BLaER1 treated with 17β-estradiol and CSF1 and Interleukin-3, amounts not matched to agents 10 nM and 100 nM (cell line): ENCODE results near the gene NYNRIN.
"Not testable (repeated sequence)": the region's sequence is repeated elsewhere in the genome, so short reads cannot be mapped to it uniquely, and the experiment has no call there.

Experiments used
- H3K27ac ChIP-seq, 11 experiments: shearing (Covaris generic); formaldehyde crosslinking; 2 replicates each; pipeline ENCODE4 v1.8.1; 2022
- H3K27me3 ChIP-seq, 11 experiments: shearing (Covaris generic); formaldehyde crosslinking; 2 replicates each; pipeline ENCODE4 v1.8.1; 2022
- H3K36me3 ChIP-seq, 11 experiments: shearing (Covaris generic); formaldehyde crosslinking; 2 replicates each; pipeline ENCODE4 v1.8.1; 2022
- H3K4me1 ChIP-seq, 10 experiments: shearing (Covaris generic); formaldehyde crosslinking; 2 replicates each; pipeline ENCODE4 v1.8.1; 2022
- H3K4me2 ChIP-seq, 11 experiments: shearing (Covaris generic); formaldehyde crosslinking; 2 replicates each; pipeline ENCODE4 v1.8.1; 2022
- H3K4me3 ChIP-seq, 10 experiments: shearing (Covaris generic); formaldehyde crosslinking; 2 replicates each; pipeline ENCODE4 v1.8.1; 2022
- H3K9ac ChIP-seq, 11 experiments: shearing (Covaris generic); formaldehyde crosslinking; 2 replicates each; pipeline ENCODE4 v1.8.1; 2022
- H3K9me3 ChIP-seq, 11 experiments: shearing (Covaris generic); formaldehyde crosslinking; replicated peaks in 1 of 11; 2 replicates each; pipeline ENCODE4 v1.8.1; 2022
- H4K20me1 ChIP-seq, 11 experiments: shearing (Covaris generic); formaldehyde crosslinking; 2 replicates each; pipeline ENCODE4 v1.8.1; 2022
- Cebpa-rat ChIP-seq, 11 experiments: shearing (Covaris generic); IDR thresholded peaks; 2 replicates each; pipeline ENCODE4 v1.8.1; 2022

NYNRIN gene

DNA sequence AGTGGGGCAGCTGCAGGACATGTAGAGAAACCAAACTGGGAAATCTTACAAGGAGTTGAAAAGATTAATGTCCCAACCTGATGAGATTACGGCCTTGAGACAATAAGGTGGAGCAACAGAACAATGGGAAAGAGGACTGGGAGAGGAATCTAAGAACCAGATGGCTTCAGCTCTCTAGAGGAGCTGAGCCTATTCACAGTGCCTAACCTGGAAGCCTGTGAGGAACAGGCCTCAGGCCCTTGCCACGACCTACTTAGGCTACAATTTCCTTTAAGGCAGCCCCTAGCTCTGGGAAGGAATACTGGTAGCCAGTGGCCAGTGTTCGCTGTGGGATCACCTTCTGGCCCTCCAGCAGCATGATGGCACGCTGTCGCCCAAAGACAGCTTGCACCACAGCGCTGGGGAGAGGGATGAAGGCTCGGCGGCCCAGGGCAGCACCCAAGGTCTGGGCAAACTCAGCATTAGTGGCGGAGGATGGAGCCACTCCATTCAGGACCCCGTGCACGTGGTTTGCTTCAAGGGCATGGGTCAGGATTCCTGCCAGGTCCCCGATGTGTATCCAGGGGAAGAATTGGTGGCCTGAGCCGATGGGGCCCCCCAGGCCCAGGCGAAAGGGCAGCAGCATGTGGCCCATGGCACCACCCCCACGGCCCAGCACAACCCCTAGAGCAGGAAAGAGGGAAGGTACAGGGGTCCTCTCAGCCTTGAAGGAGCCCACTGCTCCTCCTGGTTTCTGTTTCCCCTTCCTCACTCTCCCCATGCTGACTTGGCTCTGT, 41.2 kb downstream of the NYNRIN start:
- peaks cover 67 to 83% (median 80%) of the 10 kb centered on the region in 10 experiments for H3K4me1 ChIP-seq
- peak overlapping the region in 7 of 11 experiments; percentile 14 to 97 (median 23); a peak in 10 of 22 replicates for H3K27ac ChIP-seq
- H3K9me3 ChIP-seq = peaks cover 2 to 11% (median 10%) of the 10 kb centered on the region in 11 experiments; a peak in 21 of 22 replicates
- peaks cover 33 to 64% (median 48%) of the 10 kb centered on the region in 11 experiments for H3K36me3 ChIP-seq
- peak overlapping the region in 5 of 11 experiments; percentile 15 to 96 (median 31); a peak in 7 of 22 replicates for H3K9ac ChIP-seq
- H3K4me3 ChIP-seq = peak overlapping the region in 2 of 10 experiments; percentile 7 to 84; a peak in 3 of 20 replicates
- no peak for TF ChIP-seq Cebpa-rat (IDR thresholded peaks at IDR 0.05)
- peaks cover 0 to 41% (median 7%) of the 10 kb centered on the region in 11 experiments; a peak in 7 of 22 replicates for H4K20me1 ChIP-seq
- H3K4me2 ChIP-seq = peak overlapping the region; percentile 91 to 99 (median 96)
- H3K27me3 ChIP-seq = no peaks in the 10 kb centered on the region

- peak overlapping the region in 9 of 10 experiments; percentile 70 to 85 (median 75); a peak in 14 of 20 replicates for H3K4me3 ChIP-seq
- peaks cover 0 to 33% (median 7%) of the 10 kb centered on the region in 11 experiments; a peak in 7 of 22 replicates for H4K20me1 ChIP-seq
- no peaks in the 10 kb centered on the region for H3K27me3 ChIP-seq
- peak overlapping the region in 6 of 11 experiments; percentile 56 to 97 (median 94); a peak in 11 of 22 replicates for H3K27ac ChIP-seq
- H3K36me3 ChIP-seq = peaks cover 33 to 64% (median 48%) of the 10 kb centered on the region in 11 experiments
- peaks cover 10 to 18% (median 18%) of the 10 kb centered on the region in 11 experiments for H3K9me3 ChIP-seq
- peak overlapping the region; percentile 91 to 99 (median 96) for H3K4me2 ChIP-seq
- no peak for TF ChIP-seq Cebpa-rat (IDR thresholded peaks at IDR 0.05)
- H3K9ac ChIP-seq = peak overlapping the region in 10 of 11 experiments; percentile 88 to 97 (median 92); a peak in 17 of 22 replicates
- H3K4me1 ChIP-seq = peaks cover 60 to 82% (median 77%) of the 10 kb centered on the region in 10 experiments
These were observed 42.0 kb downstream of the NYNRIN start for GRCh38 chr14:24440606-24441399.

DNA sequence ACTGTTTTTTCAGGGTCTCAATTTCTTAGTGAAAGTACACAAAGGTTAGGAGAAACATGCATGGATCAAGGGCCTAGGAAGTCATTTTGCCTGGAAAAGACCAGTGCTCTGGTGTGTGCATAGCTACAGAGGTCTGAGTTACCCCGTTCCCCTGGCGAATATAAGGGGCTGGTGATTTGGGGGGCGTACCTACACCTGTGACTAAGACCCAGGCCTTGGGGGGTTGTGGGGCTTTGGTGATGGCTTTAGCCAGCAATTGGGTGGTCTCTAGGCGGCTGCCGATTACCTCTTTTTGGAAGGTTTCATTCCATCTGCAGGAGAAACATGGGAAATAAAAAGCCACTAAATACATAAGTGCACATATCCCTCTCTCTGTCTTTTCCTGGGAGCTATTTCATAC, 42.7 kb downstream of the NYNRIN start:
- Histone ChIP-seq H4K20me1 (peaks cover 0 to 27% (median 7%) of the 10 kb centered on the region in 11 experiments; a peak in 7 of 22 replicates), H3K9ac (peak overlapping the region; percentile 88 to 97 (median 91); a peak in 21 of 22 replicates), H3K4me3 (peak overlapping the region; percentile 70 to 85 (median 74)), H3K36me3 (peaks cover 33 to 58% (median 43%) of the 10 kb centered on the region in 11 experiments), H3K4me1 (peaks cover 53 to 76% (median 70%) of the 10 kb centered on the region in 10 experiments), H3K4me2 (peak overlapping the region; percentile 91 to 99 (median 96)), H3K27me3 (no peaks in the 10 kb centered on the region), H3K27ac (peak overlapping the region; percentile 88 to 99 (median 95); a peak in 20 of 22 replicates), H3K9me3 (peaks cover 17 to 25% (median 21%) of the 10 kb centered on the region in 11 experiments)
- TF ChIP-seq Cebpa-rat (IDR thresholded peaks at IDR 0.05) = no peak

- H3K27ac ChIP-seq = peak overlapping the region; percentile 88 to 99 (median 95); a peak in 21 of 22 replicates
- H3K36me3 ChIP-seq = peaks cover 33 to 57% (median 42%) of the 10 kb centered on the region in 11 experiments
- peaks cover 0 to 26% (median 7%) of the 10 kb centered on the region in 11 experiments; a peak in 7 of 22 replicates for H4K20me1 ChIP-seq
- peaks cover 49 to 72% (median 66%) of the 10 kb centered on the region in 10 experiments for H3K4me1 ChIP-seq
- peaks cover 19 to 29% (median 22%) of the 10 kb centered on the region in 11 experiments for H3K9me3 ChIP-seq
- peak overlapping the region; percentile 91 to 99 (median 96) for H3K4me2 ChIP-seq
- H3K4me3 ChIP-seq = peak overlapping the region; percentile 70 to 85 (median 74)
- H3K9ac ChIP-seq = peak overlapping the region; percentile 88 to 97 (median 91); a peak in 21 of 22 replicates
- no peaks in the 10 kb centered on the region for H3K27me3 ChIP-seq
- no peak for TF ChIP-seq Cebpa-rat (IDR thresholded peaks at IDR 0.05)
These were observed 43.1 kb downstream of the NYNRIN start for GRCh38 chr14:24441904-24442239.

- H3K27me3 ChIP-seq = no peaks in the 10 kb centered on the region
These were observed 43.6 kb downstream of the NYNRIN start, which contains the start of gene SDR39U1 for GRCh38 chr14:24442240-24443052. TSS of gene SDR39U1 (minus strand) at chr14:24442776. CDS start at chr14:24442769, 7 bp downstream.

DNA sequence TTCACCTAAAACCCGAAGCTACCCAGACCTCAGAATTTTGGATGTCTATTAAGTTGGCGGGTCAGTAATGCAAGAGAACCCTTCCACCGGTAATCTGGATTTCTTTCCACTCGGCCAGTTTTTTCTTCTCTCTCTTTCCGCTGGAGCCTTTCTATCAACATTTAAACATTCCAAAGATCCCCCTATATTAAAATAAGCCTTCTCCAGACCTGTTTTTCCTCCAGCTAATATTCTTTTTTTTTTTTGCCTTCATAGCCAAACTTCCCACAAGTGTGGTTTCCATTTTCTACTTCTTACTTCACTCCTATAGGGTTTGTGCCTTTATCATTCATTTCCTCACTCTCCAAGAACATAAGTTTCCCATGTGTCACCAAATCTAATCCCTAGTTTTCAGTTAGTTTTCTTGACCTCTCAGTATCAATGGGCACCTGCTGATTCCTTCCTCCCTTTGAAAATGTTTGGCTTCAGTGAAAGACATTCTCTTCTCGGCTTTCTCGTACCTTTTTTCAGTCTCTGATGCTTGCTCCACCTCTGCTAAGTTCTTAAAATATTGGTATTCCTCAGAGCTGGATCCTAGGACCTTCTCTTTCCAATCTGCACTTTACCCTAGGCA, 44.4 kb downstream of the NYNRIN start:
- peaks cover 29 to 44% (median 34%) of the 10 kb centered on the region in 11 experiments for H3K36me3 ChIP-seq
- H3K4me2 ChIP-seq = peak overlapping the region; percentile 70 to 99 (median 93)
- peaks cover 36 to 59% (median 53%) of the 10 kb centered on the region in 10 experiments for H3K4me1 ChIP-seq
- H3K27me3 ChIP-seq = no peaks in the 10 kb centered on the region
- H3K9me3 ChIP-seq = peaks cover 19 to 32% (median 22%) of the 10 kb centered on the region in 11 experiments
- peak overlapping the region; percentile 88 to 97 (median 91) for H3K9ac ChIP-seq
- H4K20me1 ChIP-seq = peaks cover 0 to 22% (median 7%) of the 10 kb centered on the region in 11 experiments; a peak in 7 of 22 replicates
- peak overlapping the region; percentile 70 to 85 (median 74) for H3K4me3 ChIP-seq
- peak overlapping the region; percentile 88 to 99 (median 95) for H3K27ac ChIP-seq
- TF ChIP-seq Cebpa-rat (IDR thresholded peaks at IDR 0.05) = no peak

More at GRCh38 chr14:24442240-24443052, 43.6 kb downstream of the NYNRIN start, which contains the start of gene SDR39U1:
- peaks cover 33 to 51% (median 41%) of the 10 kb centered on the region in 11 experiments for H3K36me3 ChIP-seq
- H3K9ac ChIP-seq = peak within 1 kb of the TSS; percentile 88 to 97 (median 91)
- H3K4me2 ChIP-seq = peak within 1 kb of the TSS; percentile 91 to 99 (median 96)
- peak within 1 kb of the TSS; percentile 88 to 99 (median 95) for H3K27ac ChIP-seq
- peaks cover 43 to 66% (median 60%) of the 10 kb centered on the region in 10 experiments for H3K4me1 ChIP-seq
- H3K9me3 ChIP-seq = peaks cover 19 to 32% (median 22%) of the 10 kb centered on the region in 11 experiments
- peaks cover 0 to 26% (median 7%) of the 10 kb centered on the region in 11 experiments; a peak in 7 of 22 replicates for H4K20me1 ChIP-seq
- H3K4me3 ChIP-seq = peak within 1 kb of the TSS; percentile 70 to 85 (median 74)
- peak in 1 of 11 experiments; percentile 28; a peak in 1 of 22 replicates for TF ChIP-seq Cebpa-rat (IDR thresholded peaks at IDR 0.05)

DNA sequence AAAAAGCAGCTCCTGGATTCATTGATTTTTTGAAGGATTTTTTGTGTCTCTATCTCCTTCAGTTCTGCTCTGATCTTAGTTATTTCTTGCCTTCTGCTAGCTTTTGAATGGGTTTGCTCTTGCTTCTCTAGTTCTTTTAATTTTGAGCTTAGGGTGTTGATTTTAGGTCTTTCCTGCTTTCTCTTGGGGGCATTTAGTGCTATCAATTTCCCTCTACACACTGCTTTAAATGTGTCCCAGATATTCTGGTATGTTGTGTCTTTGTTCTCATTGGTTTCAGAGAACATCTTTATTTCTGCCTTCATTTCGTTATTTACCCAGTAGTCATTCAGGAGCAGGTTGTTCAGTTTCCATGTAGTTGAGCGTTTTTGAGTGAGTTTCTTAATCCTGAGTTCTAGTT, 52.0 kb downstream of the NYNRIN start:
- H3K4me3 ChIP-seq, H3K4me2 ChIP-seq: not testable (repeated sequence)
- peaks cover 0 to 17% (median 5%) of the 10 kb centered on the region in 11 experiments; a peak in 6 of 22 replicates for H3K36me3 ChIP-seq

More for the DNA sequence above, 52.0 kb downstream of the NYNRIN start:
- not testable (repeated sequence) for H3K27me3 ChIP-seq, H3K27ac ChIP-seq, H3K9ac ChIP-seq, H4K20me1 ChIP-seq, H3K4me1 ChIP-seq
- H3K9me3 ChIP-seq = peaks cover 31 to 43% (median 34%) of the 10 kb centered on the region in 11 experiments
